HCT116 (cell line): ENCODE data around the gene MAPK4.

Experiments used
- ATF3 ChIP-seq: IDR thresholded peaks from 2 replicates; pipeline ENCODE4 v1.6.1; 2012
- CEBPB ChIP-seq: IDR thresholded peaks from 2 replicates; pipeline ENCODE4 v1.6.1; 2012; ENCODE audit warnings: low read depth
- CTCF ChIP-seq, 3 experiments: fragments of 200-600 bp in 1 of 3; sonication (generic) in 1 of 3; IDR thresholded peaks in 2 of 3; conservative IDR thresholded peaks in 1 of 3; 2 replicates each; pipeline ENCODE4 v1.5.1; 2012 to 2017; ENCODE audit warnings: low read depth in 2 of 3, low read length in 2 of 3, antibody characterized with exemption in 1 of 3, borderline replicate concordance in 1 of 3, control low read depth in 1 of 3, mild to moderate bottlenecking in 1 of 3, mixed read lengths in 1 of 3, mixed run types in 1 of 3, moderate library complexity in 1 of 3; ENCODE audit not compliant: insufficient read depth in 1 of 3
- EZH2 ChIP-seq: fragments of 200-600 bp; sonication (generic); IDR thresholded peaks from 2 replicates; pipeline ENCODE4 v1.6.1; 2017; ENCODE audit warnings: antibody characterized with exemption, mixed run types
- JUND ChIP-seq: IDR thresholded peaks from 2 replicates; pipeline ENCODE4 v1.6.1; 2012
- MAX ChIP-seq: IDR thresholded peaks from 2 replicates; pipeline ENCODE4 v1.6.1; 2012
- POLR2A ChIP-seq: IDR thresholded peaks from 2 replicates; pipeline ENCODE4 v1.7.0; 2011; ENCODE audit warnings: borderline replicate concordance; ENCODE audit not compliant: insufficient read depth, insufficient read length; ENCODE audit errors: extremely low read depth
- POLR2AphosphoS5 ChIP-seq: IDR thresholded peaks from 2 replicates; pipeline ENCODE4 v1.6.1; 2011; ENCODE audit warnings: mild to moderate bottlenecking, low read depth, low read length, moderate library complexity
- REST ChIP-seq: IDR thresholded peaks from 2 replicates; pipeline ENCODE4 v1.6.1; 2012; ENCODE audit warnings: low read depth
- ZBTB33 ChIP-seq: IDR thresholded peaks from 2 replicates; pipeline ENCODE4 v1.6.1; 2011; ENCODE audit warnings: mild to moderate bottlenecking, low read length, moderate library complexity; ENCODE audit not compliant: insufficient replicate concordance; ENCODE audit errors: extremely low read depth
- ZFX ChIP-seq: fragments of 450-650 bp; IDR thresholded peaks from 2 replicates; pipeline ENCODE4 v1.6.1; 2017
- ZNF274 ChIP-seq: fragments of 200-500 bp; sonication (Bioruptor generic); IDR thresholded peaks from 2 replicates; pipeline ENCODE4 v1.6.1; 2014; ENCODE audit warnings: mild to moderate bottlenecking, low read depth, low read length, inconsistent platforms

GRCh38 chr18:50545936-50546335 is 14.0 kb upstream of the MAPK4 start:
- TF ChIP-seq ATF3 (no peak), CTCF (IDR thresholded peaks at IDR 0.05 in 2 of 3, conservative IDR thresholded peaks at IDR 0.05 in 1 of 3; ENCODE audit: borderline replicate concordance in 1 of 3, insufficient read depth in 1 of 3, low read depth in 2 of 3, low read length in 2 of 3) (no peak), POLR2A (no peak), EZH2 (no peak), CEBPB (no peak), POLR2AphosphoS5 (no peak), ZNF274 (no peak), ZBTB33 (no peak), REST (no peak), MAX (no peak), JUND (no peak), ZFX (no peak)
